GM12801 (cell line): ENCODE data around the gene TMEM131.

ENCODE experiments used
- TF ChIP-seq, protein P1 (sequence below): IDR thresholded peaks from one replicate; pipeline ENCODE4 v1.5.1; 2011; ENCODE audit warnings: control low read depth; ENCODE audit not compliant: insufficient read length; ENCODE audit errors: extremely low read depth

The TMEM131 gene

DNA sequence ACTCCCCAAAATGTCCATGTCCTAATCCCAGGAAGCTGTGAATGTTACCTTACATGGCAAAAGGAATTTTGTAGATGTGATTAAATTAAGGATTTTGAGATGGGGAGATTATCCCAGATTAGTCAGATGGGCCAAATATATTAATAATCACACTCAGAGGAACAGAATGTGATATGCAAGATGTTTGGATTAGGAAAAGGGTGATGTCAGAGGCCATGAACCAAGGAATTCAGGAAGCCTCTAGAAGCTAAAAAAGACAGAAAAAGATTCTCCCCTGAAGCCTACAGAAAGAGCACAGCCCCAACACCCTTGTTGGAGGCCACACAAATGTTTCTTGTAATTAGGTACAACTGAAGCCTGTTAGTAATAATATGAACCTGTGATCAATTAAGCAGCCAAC, 13.1 kb downstream of the TMEM131 start:
- TF ChIP-seq, protein P1, sequence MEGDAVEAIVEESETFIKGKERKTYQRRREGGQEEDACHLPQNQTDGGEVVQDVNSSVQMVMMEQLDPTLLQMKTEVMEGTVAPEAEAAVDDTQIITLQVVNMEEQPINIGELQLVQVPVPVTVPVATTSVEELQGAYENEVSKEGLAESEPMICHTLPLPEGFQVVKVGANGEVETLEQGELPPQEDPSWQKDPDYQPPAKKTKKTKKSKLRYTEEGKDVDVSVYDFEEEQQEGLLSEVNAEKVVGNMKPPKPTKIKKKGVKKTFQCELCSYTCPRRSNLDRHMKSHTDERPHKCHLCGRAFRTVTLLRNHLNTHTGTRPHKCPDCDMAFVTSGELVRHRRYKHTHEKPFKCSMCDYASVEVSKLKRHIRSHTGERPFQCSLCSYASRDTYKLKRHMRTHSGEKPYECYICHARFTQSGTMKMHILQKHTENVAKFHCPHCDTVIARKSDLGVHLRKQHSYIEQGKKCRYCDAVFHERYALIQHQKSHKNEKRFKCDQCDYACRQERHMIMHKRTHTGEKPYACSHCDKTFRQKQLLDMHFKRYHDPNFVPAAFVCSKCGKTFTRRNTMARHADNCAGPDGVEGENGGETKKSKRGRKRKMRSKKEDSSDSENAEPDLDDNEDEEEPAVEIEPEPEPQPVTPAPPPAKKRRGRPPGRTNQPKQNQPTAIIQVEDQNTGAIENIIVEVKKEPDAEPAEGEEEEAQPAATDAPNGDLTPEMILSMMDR = no peak

DNA sequence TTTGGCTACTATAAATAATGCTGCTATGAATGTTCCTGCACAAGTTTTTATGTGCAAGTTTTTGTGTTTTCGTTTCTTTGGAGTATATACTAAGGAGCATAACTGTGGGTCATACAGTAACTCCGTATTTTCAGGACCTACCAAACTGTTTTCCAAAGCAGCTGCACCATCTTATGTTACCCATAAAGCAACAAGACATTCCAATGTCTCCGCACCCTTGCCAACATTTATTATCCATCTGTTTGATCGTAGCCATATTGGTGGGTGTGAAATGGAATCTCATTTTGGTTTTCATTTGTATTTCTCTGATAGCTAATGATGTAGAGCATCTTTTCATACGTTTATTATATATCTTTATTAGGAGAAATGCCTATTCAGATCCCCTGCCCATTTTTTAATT, 13.8 kb downstream of the TMEM131 start:
- TF ChIP-seq, protein P1 = no peak

DNA sequence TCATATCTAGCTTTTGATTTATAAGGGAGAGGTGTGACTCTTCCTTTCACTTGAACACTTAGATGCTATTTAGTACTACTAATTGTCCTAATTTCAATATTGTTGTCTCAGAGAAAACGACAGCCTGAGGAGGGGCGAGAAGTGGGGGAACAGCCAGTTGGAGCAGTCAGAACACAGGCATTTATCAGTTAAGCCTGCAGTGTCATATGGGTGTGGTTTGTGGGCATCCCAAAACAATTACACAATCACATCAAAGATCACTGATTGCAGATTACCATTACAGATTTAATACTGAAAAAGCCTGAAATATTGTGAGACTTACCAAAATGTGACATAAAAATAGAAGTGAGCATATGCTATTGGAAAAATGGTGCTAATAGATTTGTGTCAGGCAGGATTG, 15.8 kb downstream of the TMEM131 start:
- TF ChIP-seq, protein P1 = no peak

DNA sequence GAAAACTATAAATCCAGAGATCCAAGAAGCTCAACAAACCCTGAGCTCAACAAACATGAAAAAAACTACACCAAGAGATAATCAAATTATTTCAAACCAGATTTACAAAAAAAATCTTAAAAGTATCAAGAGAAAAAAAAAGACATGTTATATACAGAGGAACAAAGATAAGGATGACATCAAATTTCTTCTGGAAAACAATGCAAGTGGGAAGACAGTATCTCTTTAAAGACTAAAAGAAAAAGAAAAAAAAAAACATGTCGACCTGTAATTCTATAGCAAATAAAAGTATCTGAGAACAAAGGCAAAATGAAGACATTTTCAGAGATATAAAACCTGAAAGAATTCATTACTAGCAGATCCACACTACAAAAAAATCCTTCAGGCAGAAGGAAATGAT, 21.3 kb downstream of the TMEM131 start:
- TF ChIP-seq, protein P1 = no peak

DNA sequence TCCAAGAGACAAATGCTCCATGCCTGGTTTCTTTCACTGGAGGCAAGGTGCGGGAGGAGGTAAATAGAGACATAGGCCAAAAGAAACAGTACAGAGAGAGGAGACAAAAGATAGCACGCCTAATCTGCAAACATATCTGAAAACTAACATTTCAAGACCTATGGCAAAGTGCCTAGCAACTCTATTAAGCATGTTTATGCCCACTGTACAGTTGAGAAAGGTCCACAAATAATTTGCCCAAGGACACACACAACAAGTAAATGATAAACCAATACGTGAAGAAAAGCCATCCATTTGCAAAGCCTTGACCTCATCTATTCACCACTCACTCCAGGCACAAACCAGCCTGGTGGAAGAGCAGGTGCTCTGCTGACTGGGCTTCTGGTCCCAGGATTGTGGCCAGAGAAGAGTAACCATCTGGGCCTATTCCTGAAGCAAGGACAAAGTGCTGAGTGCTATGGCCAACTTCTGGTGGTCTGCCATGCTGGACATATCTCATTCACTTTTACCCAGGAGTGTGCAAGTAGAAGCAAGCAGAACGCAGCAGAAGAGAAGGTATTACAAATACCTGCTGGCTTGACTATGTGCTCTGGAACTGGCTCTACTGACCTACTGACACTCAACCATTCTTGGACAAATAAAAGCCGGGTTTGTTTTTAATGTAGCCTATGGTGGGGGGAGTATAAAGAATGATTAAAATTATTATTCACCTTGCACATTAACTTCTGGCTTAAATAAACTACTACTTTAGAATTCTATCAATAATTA, 25.3 kb downstream of the TMEM131 start:
- TF ChIP-seq, protein P1 = no peak

DNA sequence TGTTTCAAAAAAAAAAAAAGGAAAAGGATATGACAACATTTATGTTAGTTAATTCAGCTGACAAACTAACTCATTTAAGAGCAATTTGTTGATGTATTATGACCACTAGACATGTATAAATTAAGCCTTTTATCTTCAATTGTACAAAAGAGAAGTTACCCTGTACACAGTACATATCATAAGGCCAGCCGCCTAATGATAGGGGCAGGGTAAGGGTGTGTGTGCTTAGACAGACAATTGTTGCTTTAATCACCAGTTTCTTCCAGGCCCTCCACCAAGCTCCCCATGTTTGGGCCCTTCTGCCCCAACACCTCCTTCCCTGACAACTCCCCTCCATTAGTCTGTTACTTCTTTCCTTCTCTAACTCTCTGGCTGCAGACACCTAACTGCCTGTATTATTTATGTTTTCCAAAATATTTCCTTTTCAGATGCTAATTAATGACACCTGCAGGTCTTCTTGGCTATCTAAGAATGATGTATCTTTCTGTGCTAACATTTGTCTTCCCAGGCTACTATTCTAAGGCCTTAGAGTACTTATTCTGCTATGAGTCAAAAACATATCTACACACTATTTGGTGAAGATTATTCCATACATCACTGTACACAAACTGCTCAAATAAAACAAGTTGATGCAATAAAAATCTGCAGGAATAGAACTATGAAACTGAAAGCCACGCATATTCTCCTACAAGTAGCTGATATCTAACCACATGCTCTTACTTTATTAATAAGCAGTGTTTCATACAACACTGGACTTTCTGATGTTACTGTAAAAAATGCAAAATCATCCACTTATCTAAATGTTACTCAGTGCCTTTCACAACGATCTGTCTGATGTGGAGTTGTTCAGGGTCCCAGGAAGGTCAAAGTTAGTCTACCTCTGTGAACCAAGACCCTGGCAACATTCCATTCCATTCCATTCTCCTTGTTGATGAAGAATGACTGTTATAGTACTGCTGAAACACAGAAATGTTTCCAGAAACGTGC, 26.4 kb downstream of the TMEM131 start:
- TF ChIP-seq, protein P1 = no peak

DNA sequence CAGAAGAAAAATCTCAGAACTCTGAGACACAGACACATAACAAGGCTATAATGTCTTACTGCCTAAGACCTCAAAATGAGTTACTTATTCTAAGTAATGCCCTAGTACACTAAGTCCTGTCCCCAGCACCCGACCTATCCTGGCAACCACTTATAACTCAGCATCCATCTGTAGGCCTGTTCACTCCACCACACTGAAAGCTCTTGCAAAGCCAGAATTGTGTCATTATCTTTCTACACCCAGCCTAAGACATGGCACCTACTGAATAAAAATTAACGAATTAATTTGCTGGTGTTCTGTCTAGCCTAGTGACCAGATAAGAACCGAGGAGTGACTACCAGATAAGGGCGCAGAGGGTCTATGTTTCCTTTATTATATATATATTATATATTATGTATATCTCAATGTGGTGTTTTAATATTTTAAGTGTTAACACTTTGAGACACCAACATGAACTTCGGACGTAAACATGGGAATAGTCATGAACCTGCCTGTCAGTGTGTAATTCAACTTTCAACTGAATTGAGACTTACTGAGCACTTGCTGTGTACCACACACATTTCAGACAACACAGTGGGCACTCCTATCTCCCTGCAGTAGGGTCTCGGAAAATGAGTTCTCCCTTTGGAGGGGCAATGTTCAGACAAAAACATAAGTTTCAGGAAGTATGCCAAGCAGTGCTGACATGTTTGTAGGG, 27.7 kb downstream of the TMEM131 start:
- TF ChIP-seq, protein P1 = no peak
